Transverse colon (tissue), 4 donors: ENCODE results near the gene ZNF101. TPM values are rescaled to one million over a fixed set of nuclear protein-coding genes. Genes with fewer than 3 reads are reported as not detected.

Experiments used
- DNase-seq: peaks from one replicate; pipeline ENCODE4 v3.0.0-alpha.2; 2019
- H3K27ac ChIP-seq, 4 donors: fragments of 200-600 bp; sonication (generic); 2 replicates each; pipeline ENCODE4 v1.5.1; 2016 to 2018; ENCODE audit warnings: inconsistent platforms in 4 of 4
- H3K27me3 ChIP-seq: fragments of 200-600 bp; sonication (generic); 2 replicates; pipeline ENCODE4 v1.5.1; 2017; ENCODE audit warnings: inconsistent platforms
- H3K36me3 ChIP-seq, 4 donors: fragments of 200-600 bp; sonication (generic); 2 replicates each; pipeline ENCODE4 v1.5.1; 2017 to 2019; ENCODE audit warnings: inconsistent platforms in 4 of 4
- H3K4me1 ChIP-seq, 4 donors: fragments of 200-600 bp; sonication (generic); 2 replicates each; pipeline ENCODE4 v1.5.1; 2017 to 2020; ENCODE audit warnings: inconsistent platforms in 4 of 4
- H3K4me3 ChIP-seq, 4 donors: fragments of 200-600 bp; sonication (generic); 1 replicate in 1 of 4; 2 replicates in 3 of 4; pipeline versions ENCODE4 v1.5.1 to v1.6.1; 2017 to 2019; ENCODE audit warnings: inconsistent platforms in 4 of 4
- H3K9me3 ChIP-seq, 2 donors: fragments of 200-600 bp; sonication (generic); 2 replicates each; pipeline ENCODE4 v1.5.1; 2017 to 2019; ENCODE audit warnings: inconsistent platforms in 2 of 2
- EP300 ChIP-seq: sonication (generic); formaldehyde crosslinking; IDR thresholded peaks from one replicate; pipeline ENCODE4 v1.6.1; 2017; ENCODE audit warnings: antibody characterized with exemption, low read depth
- POLR2A ChIP-seq: fragments of 450-650 bp; IDR thresholded peaks from one replicate; pipeline ENCODE4 v1.6.1; 2016; ENCODE audit warnings: antibody characterized with exemption, mild to moderate bottlenecking, moderate library complexity
- POLR2AphosphoS5 ChIP-seq, 3 donors: sonication (generic); formaldehyde crosslinking; IDR thresholded peaks; one replicate each; pipeline ENCODE4 v1.6.1; 2016; ENCODE audit warnings: antibody characterized with exemption in 3 of 3
- WGBS, 2 donors: methylation state at CpG; one replicate each; pipeline ENCODE4 v1.1.5; 2018; ENCODE audit warnings: low coverage in 1 of 2; 5-methylcytosine and 5-hydroxymethylcytosine counted together
- in situ Hi-C, 4 donors: fragments of 200-750 bp; cut with MboI; loops; one replicate each; pipeline versions ENCODE4 v1.15.0 to v1.15.1; 2017; ENCODE audit warnings: low sequenced_read_pairs in 3 of 4, low pct_ligation_motif_present in 1 of 4, low pct_unique_long_range_greater_than_20kb in 1 of 4
- intact Hi-C: fragments of 100-400 bp; cut with DNase I; formaldehyde crosslinking; loops from one replicate; pipeline ENCODE4 v1.15.1; 2023; ENCODE audit warnings: low total_unique reads
- total RNA-seq, 4 donors: library from RNA; depleted of rRNA; stranded (reverse); fragments of >200 nt; gene quantifications; one replicate each; pipeline ENCODE4 v1.1.0, GENCODE V29; 2016
- TF ChIP-seq, protein P1 (sequence below), 5 experiments: fragments of 200-600 bp in 3 of 5; fragments of 450-650 bp in 2 of 5; sonication (generic) in 3 of 5; IDR thresholded peaks; 1 replicate in 2 of 5; 2 replicates in 3 of 5; pipeline ENCODE4 v1.5.1; 2016 to 2017; ENCODE audit warnings: antibody characterized with exemption in 5 of 5, inconsistent platforms in 3 of 5, mild to moderate bottlenecking in 2 of 5, moderate library complexity in 1 of 5

ZNF101 gene
- total RNA-seq, 4 donors from 2014 or later, result 6.8 to 16.8 (median 11.1) TPM

GRCh38 chr19:19647037-19647835, 21.4 kb upstream of the ZNF101 start:
- Histone ChIP-seq H3K9me3 (no peaks in the 10 kb centered on the region), H3K4me1 (peaks cover 0 to 9% (median 4%) of the 10 kb centered on the region in 4 donors), H3K27me3 (no peaks in the 10 kb centered on the region), H3K27ac (no peak overlapping the region), H3K36me3 (peaks cover 0 to 35% (median 11%) of the 10 kb centered on the region in 4 donors), H3K4me3 (no peak overlapping the region)
- DNase-seq, result no peak
- in situ Hi-C loops, result loop anchor here in 3 of 4 donors (10.0 to 25.0 kb wide), 2 partner anchors 110 to 112 kb away; partner anchors contain the start of genes CILP2 (in 3 of the 3) and YJEFN3 (in 1 of the 3)
- no peak for TF ChIP-seq EP300
- no peak for TF ChIP-seq POLR2AphosphoS5 (IDR thresholded peaks at IDR 0.05)
- TF ChIP-seq, protein P1, sequence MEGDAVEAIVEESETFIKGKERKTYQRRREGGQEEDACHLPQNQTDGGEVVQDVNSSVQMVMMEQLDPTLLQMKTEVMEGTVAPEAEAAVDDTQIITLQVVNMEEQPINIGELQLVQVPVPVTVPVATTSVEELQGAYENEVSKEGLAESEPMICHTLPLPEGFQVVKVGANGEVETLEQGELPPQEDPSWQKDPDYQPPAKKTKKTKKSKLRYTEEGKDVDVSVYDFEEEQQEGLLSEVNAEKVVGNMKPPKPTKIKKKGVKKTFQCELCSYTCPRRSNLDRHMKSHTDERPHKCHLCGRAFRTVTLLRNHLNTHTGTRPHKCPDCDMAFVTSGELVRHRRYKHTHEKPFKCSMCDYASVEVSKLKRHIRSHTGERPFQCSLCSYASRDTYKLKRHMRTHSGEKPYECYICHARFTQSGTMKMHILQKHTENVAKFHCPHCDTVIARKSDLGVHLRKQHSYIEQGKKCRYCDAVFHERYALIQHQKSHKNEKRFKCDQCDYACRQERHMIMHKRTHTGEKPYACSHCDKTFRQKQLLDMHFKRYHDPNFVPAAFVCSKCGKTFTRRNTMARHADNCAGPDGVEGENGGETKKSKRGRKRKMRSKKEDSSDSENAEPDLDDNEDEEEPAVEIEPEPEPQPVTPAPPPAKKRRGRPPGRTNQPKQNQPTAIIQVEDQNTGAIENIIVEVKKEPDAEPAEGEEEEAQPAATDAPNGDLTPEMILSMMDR (IDR thresholded peaks at IDR 0.05), result no peak
- TF ChIP-seq POLR2A, result no peak
- intact Hi-C loops, result loop anchor here (2.0 kb wide), 1 partner anchor 114 kb away; no protein-coding TSS in a partner anchor
- WGBS, 2 donors, result 88% methylated on average over 14 of the region's 29 CpGs; no CpG with 5 or more reads in 1 of the 2 donors

- 93 to 96% methylated on average over 3 to 6 of the region's 6 CpGs for WGBS, 2 donors
- TF ChIP-seq, protein P1 (IDR thresholded peaks at IDR 0.05), result no peak
- TF ChIP-seq EP300 (no peak), POLR2AphosphoS5 (IDR thresholded peaks at IDR 0.05) (no peak), POLR2A (no peak)
- no peak overlapping the region for H3K4me3 ChIP-seq
- H3K9me3 ChIP-seq, result no peaks in the 10 kb centered on the region
- intact Hi-C loops (no loop called here), in situ Hi-C loops (loop anchor here in 3 of 4 donors (10.0 to 25.0 kb wide), 2 partner anchors 112 to 114 kb away; partner anchors contain the start of genes CILP2 (in 3 of the 3) and YJEFN3 (in 1 of the 3))
- H3K27me3 ChIP-seq, result no peaks in the 10 kb centered on the region
- no peak overlapping the region for H3K27ac ChIP-seq
- H3K36me3 ChIP-seq, result peaks cover 0 to 52% (median 21%) of the 10 kb centered on the region in 4 donors
- no peak for DNase-seq
- H3K4me1 ChIP-seq, result no peaks in the 10 kb centered on the region
Observed at GRCh38 chr19:19649155-19649554, 19.5 kb upstream of the ZNF101 start.

- Histone ChIP-seq H3K9me3 (no peaks in the 10 kb centered on the region), H3K36me3 (peaks cover 0 to 57% (median 23%) of the 10 kb centered on the region in 4 donors), H3K4me1 (no peaks in the 10 kb centered on the region), H3K27me3 (no peaks in the 10 kb centered on the region), H3K27ac (no peak overlapping the region), H3K4me3 (no peak overlapping the region)
- no peak for DNase-seq
- intact Hi-C loops, result no loop called here
- in situ Hi-C loops, result loop anchor here in 3 of 4 donors (10.0 to 25.0 kb wide), 2 partner anchors 112 to 115 kb away; partner anchors contain the start of genes CILP2 (in 3 of the 3) and YJEFN3 (in 1 of the 3)
- WGBS, 2 donors, result 93% methylated on average over 19 of the region's 22 CpGs; no CpG with 5 or more reads in 1 of the 2 donors
- TF ChIP-seq POLR2A, result no peak
- TF ChIP-seq POLR2AphosphoS5 (IDR thresholded peaks at IDR 0.05), result no peak
- TF ChIP-seq EP300, result no peak
- TF ChIP-seq, protein P1 (IDR thresholded peaks at IDR 0.05), result no peak
Observed at GRCh38 chr19:19649580-19649995, 19.1 kb upstream of the ZNF101 start.

GRCh38 chr19:19650331-19650730, 18.3 kb upstream of the ZNF101 start:
- intact Hi-C loops, result no loop called here
- Histone ChIP-seq H3K4me3 (no peak overlapping the region), H3K36me3 (peaks cover 0 to 64% (median 27%) of the 10 kb centered on the region in 4 donors), H3K9me3 (no peaks in the 10 kb centered on the region), H3K27me3 (no peaks in the 10 kb centered on the region), H3K27ac (no peak overlapping the region), H3K4me1 (no peaks in the 10 kb centered on the region)
- TF ChIP-seq, protein P1 (IDR thresholded peaks at IDR 0.05), result no peak
- TF ChIP-seq POLR2AphosphoS5 (IDR thresholded peaks at IDR 0.05) (no peak), EP300 (no peak), POLR2A (no peak)
- WGBS, 2 donors, result 91% methylated on average over 7 of the region's 9 CpGs; no CpG with 5 or more reads in 1 of the 2 donors
- in situ Hi-C loops, result no loop called here
- no peak for DNase-seq
